WTC11 (cell line): Measurements from ENCODE around the gene WTIP. TPM values are rescaled to one million over a fixed set of nuclear protein-coding genes. Genes with fewer than 3 reads are reported as not detected.
A peak's percentile ranks its signal among the peaks of the same experiment; 100 is the strongest.

ENCODE experiments used
- ATAC-seq: fragments of 200-7000 bp; cut with Tn5 transposase; 2 replicates; pipeline ENCODE4 v1.10.0; 2021; ENCODE audit warnings: mild to moderate bottlenecking, moderate library complexity
- CTCF ChIA-PET: fragments of 300-600 bp; sonication (Branson Sonifier 250); formaldehyde crosslinking; loops from one replicate; lab custom pipeline; 2021; ENCODE audit warnings: antibody characterized with exemption; lab: Charles Lee
- POLR2A ChIA-PET: fragments of 350-600 bp; sonication (Branson Sonifier 250); formaldehyde crosslinking; loops from one replicate; lab custom pipeline; 2021; ENCODE audit warnings: antibody characterized with exemption; lab: Charles Lee
- DNase-seq: peaks from one replicate; pipeline ENCODE4 v3.0.0; 2021; ENCODE audit warnings: low spot score
- H3K27ac Mint-ChIP-seq: 2 replicates; pipeline ENCODE4 v1.8.0; 2021; ENCODE audit warnings: mixed read lengths
- H3K27me3 Mint-ChIP-seq: 2 replicates; pipeline ENCODE4 v1.8.0; 2021; ENCODE audit warnings: low read depth, mild to moderate bottlenecking, moderate library complexity, mixed read lengths
- H3K36me3 Mint-ChIP-seq: 2 replicates; pipeline ENCODE4 v1.8.0; 2021; ENCODE audit warnings: mixed read lengths
- H3K4me1 Mint-ChIP-seq: 2 replicates; pipeline ENCODE4 v1.8.0; 2022; ENCODE audit warnings: mixed read lengths
- H3K4me3 Mint-ChIP-seq: 2 replicates; pipeline ENCODE4 v1.8.0; 2021; ENCODE audit warnings: mild to moderate bottlenecking, moderate library complexity, mixed read lengths
- H3K9me3 Mint-ChIP-seq: 2 replicates; pipeline ENCODE4 v1.8.0; 2021; ENCODE audit warnings: mixed read lengths
- AR ChIP-seq: fragments of 250-450 bp; sonication (Bioruptor Pico); IDR thresholded peaks from 2 replicates; pipeline ENCODE4 v1.9.0; 2021; ENCODE audit warnings: mild to moderate bottlenecking
- ESRRA ChIP-seq: sonication (generic); formaldehyde crosslinking; IDR thresholded peaks from 2 replicates; pipeline ENCODE4 v1.8.1; 2022; ENCODE audit warnings: mild to moderate bottlenecking, missing genetic modification reagents, borderline replicate concordance
- ETV6 ChIP-seq: sonication (generic); formaldehyde crosslinking; IDR thresholded peaks from 2 replicates; pipeline ENCODE4 v1.8.1; 2022; ENCODE audit warnings: mild to moderate bottlenecking, missing genetic modification reagents
- FOXK1 ChIP-seq: sonication (generic); formaldehyde crosslinking; IDR thresholded peaks from 2 replicates; pipeline ENCODE4 v1.8.0; 2022; ENCODE audit warnings: mild to moderate bottlenecking, moderate library complexity, missing genetic modification reagents
- FOXP1 ChIP-seq: sonication (generic); formaldehyde crosslinking; IDR thresholded peaks from 2 replicates; pipeline ENCODE4 v1.8.0; 2022; ENCODE audit warnings: missing genetic modification reagents, mild to moderate bottlenecking, moderate library complexity, borderline replicate concordance
- GABPB1 ChIP-seq: sonication (generic); formaldehyde crosslinking; IDR thresholded peaks from 2 replicates; pipeline ENCODE4 v1.8.1; 2023; ENCODE audit warnings: mild to moderate bottlenecking, missing genetic modification reagents
- PRDM15 ChIP-seq: sonication (generic); formaldehyde crosslinking; IDR thresholded peaks from 2 replicates; pipeline ENCODE4 v1.8.0; 2022; ENCODE audit warnings: missing genetic modification reagents
- PREB ChIP-seq: sonication (generic); formaldehyde crosslinking; IDR thresholded peaks from 2 replicates; pipeline ENCODE4 v1.8.1; 2022; ENCODE audit warnings: mild to moderate bottlenecking, missing genetic modification reagents, moderate library complexity, borderline replicate concordance
- RORB ChIP-seq: fragments of 250-450 bp; sonication (Bioruptor Pico); IDR thresholded peaks from 2 replicates; pipeline ENCODE4 v1.9.0; 2021; ENCODE audit warnings: mild to moderate bottlenecking
- SMAD3 ChIP-seq: sonication (generic); formaldehyde crosslinking; IDR thresholded peaks from 2 replicates; pipeline ENCODE4 v1.8.0; 2022; ENCODE audit warnings: missing genetic modification reagents, mild to moderate bottlenecking, borderline replicate concordance
- SMAD4 ChIP-seq: sonication (generic); formaldehyde crosslinking; IDR thresholded peaks from 2 replicates; pipeline ENCODE4 v1.8.0; 2022; ENCODE audit warnings: mild to moderate bottlenecking, missing genetic modification reagents
- TCF7 ChIP-seq: sonication (generic); formaldehyde crosslinking; IDR thresholded peaks from 2 replicates; pipeline ENCODE4 v1.8.0; 2022; ENCODE audit warnings: mild to moderate bottlenecking, low read depth, missing genetic modification reagents, moderate library complexity
- USF2 ChIP-seq: sonication (generic); formaldehyde crosslinking; IDR thresholded peaks from 2 replicates; pipeline ENCODE4 v1.8.1; 2023; ENCODE audit warnings: mild to moderate bottlenecking, missing genetic modification reagents, moderate library complexity
- ZBTB43 ChIP-seq: sonication (generic); formaldehyde crosslinking; IDR thresholded peaks from 2 replicates; pipeline ENCODE4 v1.8.1; 2023; ENCODE audit warnings: mild to moderate bottlenecking, missing genetic modification reagents
- ZNF121 ChIP-seq: sonication (generic); formaldehyde crosslinking; IDR thresholded peaks from 2 replicates; pipeline ENCODE4 v1.8.0; 2023; ENCODE audit warnings: missing genetic modification reagents
- ZNF138 ChIP-seq: sonication (generic); formaldehyde crosslinking; conservative IDR thresholded peaks from 2 replicates; pipeline ENCODE4 v1.8.1; 2022; ENCODE audit warnings: mild to moderate bottlenecking, moderate library complexity, missing genetic modification reagents
- total RNA-seq: library from RNA; stranded (reverse); gene quantifications from 3 replicates; pipeline ENCODE4 v1.2.3, GENCODE V29; 2021
- TF ChIP-seq, protein P1 (sequence below): sonication (generic); formaldehyde crosslinking; IDR thresholded peaks from 2 replicates; pipeline ENCODE4 v1.8.1; 2023; ENCODE audit warnings: mild to moderate bottlenecking, missing genetic modification reagents, borderline replicate concordance
- TF ChIP-seq, protein P2 (sequence below): sonication (generic); formaldehyde crosslinking; IDR thresholded peaks from 2 replicates; pipeline ENCODE4 v1.8.1; 2022; ENCODE audit warnings: low read depth, missing genetic modification reagents, borderline replicate concordance

WTIP gene
- total RNA-seq, 1 experiment from 2014 or later: 14.3 TPM

- ChIA-PET CTCF (no interaction called here), POLR2A (no interaction called here)
- no peak overlapping the region for H3K4me3 Mint-ChIP-seq
- H3K9me3 Mint-ChIP-seq: no peaks in the 10 kb centered on the region
- H3K36me3 Mint-ChIP-seq: peaks cover 18% of the 10 kb centered on the region; the same call in 1 of the 2 replicates
- no peaks in the 10 kb centered on the region; the same call in 1 of the 2 replicates for H3K27me3 Mint-ChIP-seq
- ATAC-seq (no peak), DNase-seq (peak; percentile 6)
- peaks cover 12% of the 10 kb centered on the region for H3K4me1 Mint-ChIP-seq
- TF ChIP-seq PRDM15: no peak
- no peak for TF ChIP-seq GABPB1
- no peak for TF ChIP-seq FOXP1
- TF ChIP-seq ZNF138: no peak
- no peak for TF ChIP-seq FOXK1
- TF ChIP-seq USF2 (CRISPR knock-in tag): no peak
- TF ChIP-seq ESRRA: no peak
- TF ChIP-seq ZNF121 (CRISPR knock-in tag): no peak
- no peak for TF ChIP-seq RORB (CRISPR knock-in tag)
- TF ChIP-seq TCF7 (CRISPR knock-in tag): no peak
- TF ChIP-seq ZBTB43: no peak
- TF ChIP-seq, protein P1, sequence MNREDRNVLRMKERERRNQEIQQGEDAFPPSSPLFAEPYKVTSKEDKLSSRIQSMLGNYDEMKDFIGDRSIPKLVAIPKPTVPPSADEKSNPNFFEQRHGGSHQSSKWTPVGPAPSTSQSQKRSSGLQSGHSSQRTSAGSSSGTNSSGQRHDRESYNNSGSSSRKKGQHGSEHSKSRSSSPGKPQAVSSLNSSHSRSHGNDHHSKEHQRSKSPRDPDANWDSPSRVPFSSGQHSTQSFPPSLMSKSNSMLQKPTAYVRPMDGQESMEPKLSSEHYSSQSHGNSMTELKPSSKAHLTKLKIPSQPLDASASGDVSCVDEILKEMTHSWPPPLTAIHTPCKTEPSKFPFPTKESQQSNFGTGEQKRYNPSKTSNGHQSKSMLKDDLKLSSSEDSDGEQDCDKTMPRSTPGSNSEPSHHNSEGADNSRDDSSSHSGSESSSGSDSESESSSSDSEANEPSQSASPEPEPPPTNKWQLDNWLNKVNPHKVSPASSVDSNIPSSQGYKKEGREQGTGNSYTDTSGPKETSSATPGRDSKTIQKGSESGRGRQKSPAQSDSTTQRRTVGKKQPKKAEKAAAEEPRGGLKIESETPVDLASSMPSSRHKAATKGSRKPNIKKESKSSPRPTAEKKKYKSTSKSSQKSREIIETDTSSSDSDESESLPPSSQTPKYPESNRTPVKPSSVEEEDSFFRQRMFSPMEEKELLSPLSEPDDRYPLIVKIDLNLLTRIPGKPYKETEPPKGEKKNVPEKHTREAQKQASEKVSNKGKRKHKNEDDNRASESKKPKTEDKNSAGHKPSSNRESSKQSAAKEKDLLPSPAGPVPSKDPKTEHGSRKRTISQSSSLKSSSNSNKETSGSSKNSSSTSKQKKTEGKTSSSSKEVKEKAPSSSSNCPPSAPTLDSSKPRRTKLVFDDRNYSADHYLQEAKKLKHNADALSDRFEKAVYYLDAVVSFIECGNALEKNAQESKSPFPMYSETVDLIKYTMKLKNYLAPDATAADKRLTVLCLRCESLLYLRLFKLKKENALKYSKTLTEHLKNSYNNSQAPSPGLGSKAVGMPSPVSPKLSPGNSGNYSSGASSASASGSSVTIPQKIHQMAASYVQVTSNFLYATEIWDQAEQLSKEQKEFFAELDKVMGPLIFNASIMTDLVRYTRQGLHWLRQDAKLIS (CRISPR knock-in tag): no peak
- no peak for TF ChIP-seq AR
- no peak for TF ChIP-seq ETV6 (CRISPR knock-in tag)
- TF ChIP-seq SMAD3 (CRISPR knock-in tag): no peak
- no peak for TF ChIP-seq PREB
- TF ChIP-seq SMAD4: no peak
- TF ChIP-seq, protein P2, sequence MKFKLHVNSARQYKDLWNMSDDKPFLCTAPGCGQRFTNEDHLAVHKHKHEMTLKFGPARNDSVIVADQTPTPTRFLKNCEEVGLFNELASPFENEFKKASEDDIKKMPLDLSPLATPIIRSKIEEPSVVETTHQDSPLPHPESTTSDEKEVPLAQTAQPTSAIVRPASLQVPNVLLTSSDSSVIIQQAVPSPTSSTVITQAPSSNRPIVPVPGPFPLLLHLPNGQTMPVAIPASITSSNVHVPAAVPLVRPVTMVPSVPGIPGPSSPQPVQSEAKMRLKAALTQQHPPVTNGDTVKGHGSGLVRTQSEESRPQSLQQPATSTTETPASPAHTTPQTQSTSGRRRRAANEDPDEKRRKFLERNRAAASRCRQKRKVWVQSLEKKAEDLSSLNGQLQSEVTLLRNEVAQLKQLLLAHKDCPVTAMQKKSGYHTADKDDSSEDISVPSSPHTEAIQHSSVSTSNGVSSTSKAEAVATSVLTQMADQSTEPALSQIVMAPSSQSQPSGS (CRISPR knock-in tag): no peak
- H3K27ac Mint-ChIP-seq: peak overlapping the region; percentile 25; the same call in 1 of the 2 replicates
Measured at GRCh38 chr19:34497112-34497805, 15.7 kb downstream of the WTIP start.
